D721Med (cell line): ENCODE measurements around the gene PPCDC.

Experiments
- DNase-seq: peaks from one replicate; pipeline ENCODE4 v3.0.0; 2011; ENCODE audit warnings: low spot score; ENCODE audit not compliant: insufficient read length
- FAIRE-seq: peaks from 2 replicates; lab custom pipeline; 2011; peaks lifted over from hg19 to GRCh38; lab: Jason Lieb, UNC
- CTCF ChIP-seq: IDR thresholded peaks from 2 replicates; pipeline ENCODE4 v1.5.1; 2012; ENCODE audit warnings: mild to moderate bottlenecking, control low read depth; ENCODE audit not compliant: insufficient read depth; ENCODE audit errors: missing control alignments

PPCDC gene

DNA sequence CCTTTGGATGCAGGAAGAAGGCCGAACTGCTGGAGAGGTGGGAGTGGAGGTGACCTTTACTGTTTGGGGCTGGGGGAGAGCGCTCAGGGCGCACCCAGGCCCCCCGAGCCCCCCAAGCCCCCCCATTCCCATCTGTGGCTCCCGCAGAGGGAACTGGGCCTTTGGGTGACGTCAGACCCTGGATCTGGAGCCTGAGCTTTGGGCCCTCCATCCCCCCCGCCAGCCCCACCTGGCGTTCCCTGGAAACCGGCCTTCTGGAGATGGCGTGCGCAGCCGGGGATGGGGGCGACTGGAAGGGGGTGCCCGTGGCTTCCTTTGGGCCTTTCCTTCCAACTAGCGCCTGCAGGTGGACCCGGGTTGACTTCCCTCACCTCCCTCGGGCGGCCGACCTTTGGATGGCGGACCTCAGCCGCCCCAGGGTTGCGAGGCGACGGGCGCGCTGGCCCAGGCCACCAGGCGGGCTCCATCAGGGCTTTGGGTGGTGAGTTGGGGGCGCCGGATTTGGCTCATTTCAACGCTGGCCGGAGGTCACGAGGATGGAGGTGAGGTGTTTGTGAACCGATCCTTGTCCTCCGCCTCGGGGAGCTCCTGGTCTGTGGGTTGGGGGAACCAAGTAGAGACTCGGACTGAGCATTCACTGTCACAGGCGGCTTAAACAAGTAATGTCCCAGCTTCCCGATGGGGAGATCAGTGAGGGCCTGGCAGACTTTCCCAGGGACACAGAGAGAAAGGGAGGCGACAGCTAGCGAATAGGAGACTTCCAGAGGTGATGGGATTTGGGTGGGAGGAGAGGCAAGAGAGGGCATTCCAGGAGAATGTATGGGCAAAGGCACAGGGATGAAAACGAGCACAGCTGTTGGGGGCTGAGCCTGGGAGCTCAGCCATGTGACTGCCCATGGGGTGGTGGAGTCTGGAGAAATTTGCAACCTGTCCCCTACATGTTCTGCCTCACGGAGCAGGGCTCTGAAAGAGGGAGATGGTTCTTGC, 27.3 kb upstream of the PPCDC start:
- FAIRE-seq (no peak), DNase-seq (no peak)
- TF ChIP-seq CTCF = no peak

GRCh38 chr15:74997141-74997540, 26.2 kb upstream of the PPCDC start:
- FAIRE-seq = no peak
- DNase-seq = no peak

DNA sequence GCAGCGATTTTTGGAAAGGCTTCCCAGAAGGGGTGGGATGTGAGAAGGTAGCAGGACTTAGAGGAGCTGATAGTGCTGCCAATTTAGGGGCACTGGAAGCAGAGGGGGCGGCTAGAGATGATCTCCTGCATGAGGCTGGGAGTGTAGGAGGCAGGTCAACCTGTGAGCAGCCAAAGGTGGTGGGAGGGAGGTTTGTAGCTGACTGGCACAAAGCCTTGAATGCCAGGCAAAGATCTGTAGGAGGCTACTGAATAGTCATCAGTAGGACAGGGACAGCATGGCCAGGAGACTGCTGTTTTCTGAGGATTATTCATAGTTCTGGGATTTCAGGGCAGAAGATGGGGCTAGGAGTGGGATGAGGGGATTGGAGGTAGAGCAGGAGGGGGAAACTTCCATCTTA, 25.8 kb upstream of the PPCDC start:
- FAIRE-seq (no peak), DNase-seq (no peak)
- no peak for TF ChIP-seq CTCF

More at GRCh38 chr15:74997141-74997540, 26.2 kb upstream of the PPCDC start:
- TF ChIP-seq CTCF = no peak

DNA sequence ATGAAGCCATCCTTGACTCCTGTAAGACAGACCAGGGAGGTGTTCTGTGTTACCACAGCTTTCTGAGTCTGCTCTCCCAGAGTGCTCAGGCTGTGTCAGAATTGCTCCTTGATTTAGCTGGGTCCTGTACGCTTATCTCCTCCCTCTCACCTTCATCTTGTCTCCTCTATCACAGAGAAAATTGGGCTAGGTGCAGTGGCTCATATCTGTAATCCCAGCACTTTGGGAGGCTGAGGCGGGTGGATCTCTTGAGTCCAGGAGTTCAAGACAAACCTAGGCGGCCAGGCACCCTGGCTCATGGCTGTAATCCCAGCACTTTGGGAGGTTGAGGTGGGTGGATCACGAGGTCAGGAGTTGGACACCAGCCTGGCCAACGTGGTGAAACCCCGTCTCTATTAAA, 22.1 kb upstream of the PPCDC start:
- FAIRE-seq = no peak
- no peak for TF ChIP-seq CTCF
- no peak for DNase-seq

DNA sequence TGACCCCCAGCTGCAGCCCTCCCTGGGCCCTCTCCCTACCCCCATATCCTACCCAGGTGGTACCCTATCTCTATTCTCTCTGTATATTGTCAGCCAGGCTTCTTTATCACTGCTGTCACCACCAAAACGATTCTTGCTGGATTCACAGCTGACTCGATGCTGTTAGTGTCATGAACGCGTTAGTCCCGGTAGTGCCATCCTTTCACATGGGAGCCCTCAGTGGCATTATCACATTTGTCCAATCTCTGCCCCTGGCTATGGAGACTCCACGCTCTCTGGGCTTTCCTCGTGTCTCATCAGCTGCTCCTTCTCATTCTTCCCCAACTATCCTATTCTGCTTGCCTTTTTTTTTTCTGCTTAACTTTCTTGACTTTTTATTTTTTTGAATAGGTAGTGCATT, 21.0 kb upstream of the PPCDC start:
- FAIRE-seq = no peak
- DNase-seq = no peak
- TF ChIP-seq CTCF = no peak

- DNase-seq (no peak), FAIRE-seq (no peak)
- no peak for TF ChIP-seq CTCF
Observed at GRCh38 chr15:75007216-75007615, 16.2 kb upstream of the PPCDC start.

DNA sequence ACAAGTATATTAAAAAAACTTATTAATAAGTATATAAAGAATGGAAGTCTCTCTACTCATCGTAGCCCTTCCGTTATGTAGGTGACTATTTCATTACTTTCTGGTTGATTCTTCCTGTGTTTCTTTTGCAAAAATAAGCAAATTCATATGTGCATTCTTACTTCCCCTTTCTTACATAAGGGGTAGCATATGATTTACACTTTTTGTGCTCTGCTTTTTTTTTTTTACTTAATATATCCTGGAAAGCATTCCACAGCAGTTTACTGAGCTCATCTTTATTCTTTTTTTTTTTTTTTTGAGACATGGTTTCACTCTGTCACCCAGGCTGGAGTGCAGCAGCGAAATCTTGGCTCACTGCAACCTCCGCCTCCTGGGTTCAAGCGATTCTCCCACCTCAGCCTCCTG, 15.2 kb upstream of the PPCDC start:
- FAIRE-seq = no peak
- DNase-seq = no peak
- TF ChIP-seq CTCF = no peak
